ENCODE results near the gene MAPK12. TPM values are rescaled to one million over a fixed set of nuclear protein-coding genes. Genes with fewer than 3 reads are reported as not detected.

The MAPK12 gene
- total RNA-seq, 2 experiments from 2014 or later = 12.3 to 12.4 TPM

- Mint-ChIP-seq H3K9me3 (no peaks in the 10 kb centered on the region), H3K36me3 (ENCODE audit: low read depth) (peaks cover 5% of the 10 kb centered on the region), H3K27me3 (ENCODE audit: low read depth) (no peaks in the 10 kb centered on the region), H3K4me3 (peak overlapping the region; percentile 81), H3K27ac (no peak overlapping the region), H3K4me1 (ENCODE audit: low read depth) (peaks cover 19% of the 10 kb centered on the region)
- intact Hi-C loops (cut with micrococcal nuclease) = loop anchor here (5.0 kb wide), 1 partner anchor 247 kb away; no protein-coding TSS in a partner anchor
- no peak for DNase-seq
- CTCF ChIA-PET = interaction anchor here (1.3 to 2.4 kb wide), 3 partner anchors 9 to 223 kb away, joined by 4 to 13 read pairs (median 7); no protein-coding TSS in a partner anchor
Measured at GRCh38 chr22:50250249-50250554, 11.3 kb downstream of the MAPK12 start.

GRCh38 chr22:50249341-50250248, 11.9 kb downstream of the MAPK12 start:
- no peak for DNase-seq
- no peaks in the 10 kb centered on the region for H3K27me3 Mint-ChIP-seq (ENCODE audit: low read depth)
- peaks cover 7% of the 10 kb centered on the region for H3K36me3 Mint-ChIP-seq (ENCODE audit: low read depth)
- CTCF ChIA-PET = interaction anchor here (2.3 to 2.4 kb wide), 2 partner anchors 8 to 10 kb away, joined by 7 to 13 read pairs; no protein-coding TSS in a partner anchor
- H3K27ac Mint-ChIP-seq = no peak overlapping the region
- H3K4me1 Mint-ChIP-seq (ENCODE audit: low read depth) = peaks cover 21% of the 10 kb centered on the region
- intact Hi-C loops (cut with micrococcal nuclease) = loop anchor here (5.0 to 10.0 kb wide), 2 partner anchors 225 to 248 kb away; partner anchors contain the start of gene SBF1
- no peaks in the 10 kb centered on the region for H3K9me3 Mint-ChIP-seq
- H3K4me3 Mint-ChIP-seq = peak overlapping the region; percentile 81

GRCh38 chr22:50248196-50249081, 13.0 kb downstream of the MAPK12 start:
- H3K4me3 Mint-ChIP-seq = no peak overlapping the region
- no peaks in the 10 kb centered on the region for H3K27me3 Mint-ChIP-seq (ENCODE audit: low read depth)
- H3K9me3 Mint-ChIP-seq = no peaks in the 10 kb centered on the region
- intact Hi-C loops (cut with micrococcal nuclease) = loop anchor here (10.0 kb wide), 1 partner anchor 226 kb away; the partner anchor contains the start of gene SBF1
- peaks cover 7% of the 10 kb centered on the region for H3K36me3 Mint-ChIP-seq (ENCODE audit: low read depth)
- CTCF ChIA-PET = interaction anchor here (1.1 kb wide), 1 partner anchor 75 kb away, joined by 4 read pairs; no protein-coding TSS in a partner anchor
- peaks cover 28% of the 10 kb centered on the region for H3K4me1 Mint-ChIP-seq (ENCODE audit: low read depth)
- no peak overlapping the region for H3K27ac Mint-ChIP-seq
- no peak for DNase-seq

- intact Hi-C loops (cut with micrococcal nuclease) = loop anchor here (10.0 kb wide), 1 partner anchor 227 kb away; the partner anchor contains the start of gene SBF1
- Mint-ChIP-seq H3K27ac (no peak overlapping the region), H3K27me3 (ENCODE audit: low read depth) (no peaks in the 10 kb centered on the region), H3K9me3 (no peaks in the 10 kb centered on the region), H3K4me3 (no peak overlapping the region), H3K36me3 (ENCODE audit: low read depth) (peaks cover 7% of the 10 kb centered on the region), H3K4me1 (ENCODE audit: low read depth) (peaks cover 30% of the 10 kb centered on the region)
- CTCF ChIA-PET = interaction anchor here (1.1 kb wide), 1 partner anchor 75 kb away, joined by 4 read pairs; no protein-coding TSS in a partner anchor
- DNase-seq = peak; percentile 56
Measured at GRCh38 chr22:50247748-50248147, 13.7 kb downstream of the MAPK12 start.

GRCh38 chr22:50246242-50247175, 15.0 kb downstream of the MAPK12 start:
- H3K4me3 Mint-ChIP-seq = peak overlapping the region; percentile 99
- intact Hi-C loops (cut with micrococcal nuclease) = loop anchor here (10.0 kb wide), 1 partner anchor 228 kb away; the partner anchor contains the start of gene SBF1

GRCh38 chr22:50245214-50246072, 16.0 kb downstream of the MAPK12 start:
- H3K27ac Mint-ChIP-seq = peak overlapping the region; percentile 98
- H3K4me1 Mint-ChIP-seq (ENCODE audit: low read depth) = peaks cover 47% of the 10 kb centered on the region
- peak overlapping the region; percentile 99 for H3K4me3 Mint-ChIP-seq
- H3K9me3 Mint-ChIP-seq = no peaks in the 10 kb centered on the region
- peaks cover 7% of the 10 kb centered on the region for H3K36me3 Mint-ChIP-seq (ENCODE audit: low read depth)
- CTCF ChIA-PET = interaction anchor here (0.6 to 0.7 kb wide), 3 partner anchors 80 to 206 kb away, joined by 3 to 4 read pairs (median 4); no protein-coding TSS in a partner anchor
- no peaks in the 10 kb centered on the region for H3K27me3 Mint-ChIP-seq (ENCODE audit: low read depth)
- no peak for DNase-seq
- intact Hi-C loops (cut with micrococcal nuclease) = loop anchor here (2.0 to 10.0 kb wide), 3 partner anchors 45 to 375 kb away; partner anchors contain the start of genes SBF1 and SELENOO

More at GRCh38 chr22:50246242-50247175, 15.0 kb downstream of the MAPK12 start:
- peaks cover 43% of the 10 kb centered on the region for H3K4me1 Mint-ChIP-seq (ENCODE audit: low read depth)
- DNase-seq = no peak
- H3K9me3 Mint-ChIP-seq = no peaks in the 10 kb centered on the region
- CTCF ChIA-PET = interaction anchor here (0.6 to 1.1 kb wide), 3 partner anchors 77 to 102 kb away, joined by 3 to 4 read pairs (median 3); no protein-coding TSS in a partner anchor
- no peak overlapping the region for H3K27ac Mint-ChIP-seq
- no peaks in the 10 kb centered on the region for H3K27me3 Mint-ChIP-seq (ENCODE audit: low read depth)
- H3K36me3 Mint-ChIP-seq (ENCODE audit: low read depth) = peaks cover 7% of the 10 kb centered on the region

GRCh38 chr22:50244420-50245213, 16.9 kb downstream of the MAPK12 start, which contains the start of gene TUBGCP6:
TSS of gene TUBGCP6 (minus strand) at chr22:50245023. CDS start at chr22:50244459, 564 bp downstream.
- DNase-seq = peak; percentile 94
- CTCF ChIA-PET = interaction anchor here (1.0 to 1.3 kb wide), 5 partner anchors 9 to 376 kb away, joined by 3 to 5 read pairs (median 4); partner anchors contain the start of gene SCO2
- intact Hi-C loops (cut with micrococcal nuclease) = loop anchor here (1.0 to 10.0 kb wide), 4 partner anchors 26 to 376 kb away; partner anchors contain the start of genes MAPK11, SBF1 and SELENOO
- Mint-ChIP-seq H3K36me3 (ENCODE audit: low read depth) (peaks cover 7% of the 10 kb centered on the region), H3K4me3 (peak within 1 kb of the TSS; percentile 99), H3K9me3 (no peaks in the 10 kb centered on the region), H3K27ac (peak within 1 kb of the TSS; percentile 98), H3K27me3 (ENCODE audit: low read depth) (no peaks in the 10 kb centered on the region), H3K4me1 (ENCODE audit: low read depth) (peaks cover 48% of the 10 kb centered on the region)

GRCh38 chr22:50243685-50244419, 17.6 kb downstream of the MAPK12 start:
- DNase-seq = no peak
- CTCF ChIA-PET = interaction anchor here (0.7 to 1.3 kb wide), 7 partner anchors 8 to 377 kb away, joined by 3 to 5 read pairs (median 3); partner anchors contain the start of gene SCO2
- peaks cover 48% of the 10 kb centered on the region for H3K4me1 Mint-ChIP-seq (ENCODE audit: low read depth)

GRCh38 chr22:50242406-50242949, 19.0 kb downstream of the MAPK12 start:
- CTCF ChIA-PET = interaction anchor here (0.6 to 2.8 kb wide), 9 partner anchors 8 to 285 kb away, joined by 3 to 13 read pairs (median 3); partner anchors contain the start of genes DENND6B and HDAC10
- no peak for DNase-seq
- H3K27ac Mint-ChIP-seq = peak overlapping the region; percentile 36
- no peaks in the 10 kb centered on the region for H3K9me3 Mint-ChIP-seq
- peaks cover 9% of the 10 kb centered on the region for H3K36me3 Mint-ChIP-seq (ENCODE audit: low read depth)
- H3K4me1 Mint-ChIP-seq (ENCODE audit: low read depth) = peaks cover 46% of the 10 kb centered on the region
- intact Hi-C loops (cut with micrococcal nuclease) = loop anchor here (10.0 kb wide), 1 partner anchor 232 kb away; the partner anchor contains the start of gene SBF1
- H3K27me3 Mint-ChIP-seq (ENCODE audit: low read depth) = no peaks in the 10 kb centered on the region
- H3K4me3 Mint-ChIP-seq = peak overlapping the region; percentile 99

More at GRCh38 chr22:50243685-50244419, 17.6 kb downstream of the MAPK12 start:
- H3K36me3 Mint-ChIP-seq (ENCODE audit: low read depth) = peaks cover 7% of the 10 kb centered on the region
- intact Hi-C loops (cut with micrococcal nuclease) = loop anchor here (1.0 to 10.0 kb wide), 4 partner anchors 26 to 377 kb away; partner anchors contain the start of genes MAPK11, SBF1 and SELENOO
- H3K27ac Mint-ChIP-seq = peak overlapping the region; percentile 98
- H3K4me3 Mint-ChIP-seq = peak overlapping the region; percentile 99
- H3K9me3 Mint-ChIP-seq = no peaks in the 10 kb centered on the region
- no peaks in the 10 kb centered on the region for H3K27me3 Mint-ChIP-seq (ENCODE audit: low read depth)
